GM12872 (cell line): ENCODE results near the gene ATP2B3.

Experiments
- CTCF ChIP-seq: IDR thresholded peaks from 3 replicates; pipeline ENCODE4 v1.5.1; 2011; ENCODE audit warnings: low read depth, mild to moderate bottlenecking, low read length, moderate library complexity; ENCODE audit not compliant: insufficient read depth

The ATP2B3 gene

GRCh38 chrX:153625271-153626024, 108.0 kb downstream of the ATP2B3 start:
- TF ChIP-seq CTCF: no peak

GRCh38 chrX:153626025-153626633, 108.7 kb downstream of the ATP2B3 start:
- TF ChIP-seq CTCF: no peak

- no peak for TF ChIP-seq CTCF
Measured at GRCh38 chrX:153626863-153627674, 109.6 kb downstream of the ATP2B3 start.

GRCh38 chrX:153627675-153628111, 110.3 kb downstream of the ATP2B3 start:
- TF ChIP-seq CTCF: no peak

DNA sequence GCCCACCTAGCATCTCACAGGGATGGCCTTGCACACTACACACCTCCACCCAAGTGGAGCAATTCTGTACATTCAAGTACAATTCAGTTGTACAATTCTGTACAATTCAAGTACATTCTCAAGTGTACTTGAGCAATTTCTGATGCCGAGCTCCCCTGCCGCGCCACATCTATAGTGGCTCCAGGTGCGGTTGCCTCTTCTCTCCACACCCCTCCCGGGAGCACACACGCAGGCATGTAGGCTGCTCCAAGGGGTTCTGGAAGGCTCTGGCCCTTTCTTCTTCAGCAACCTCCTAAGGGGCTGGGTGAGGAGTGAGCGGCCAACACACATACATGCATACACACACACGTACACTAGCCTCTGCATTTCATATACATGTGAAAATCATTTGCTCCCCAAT, 110.7 kb downstream of the ATP2B3 start:
- no peak for TF ChIP-seq CTCF

DNA sequence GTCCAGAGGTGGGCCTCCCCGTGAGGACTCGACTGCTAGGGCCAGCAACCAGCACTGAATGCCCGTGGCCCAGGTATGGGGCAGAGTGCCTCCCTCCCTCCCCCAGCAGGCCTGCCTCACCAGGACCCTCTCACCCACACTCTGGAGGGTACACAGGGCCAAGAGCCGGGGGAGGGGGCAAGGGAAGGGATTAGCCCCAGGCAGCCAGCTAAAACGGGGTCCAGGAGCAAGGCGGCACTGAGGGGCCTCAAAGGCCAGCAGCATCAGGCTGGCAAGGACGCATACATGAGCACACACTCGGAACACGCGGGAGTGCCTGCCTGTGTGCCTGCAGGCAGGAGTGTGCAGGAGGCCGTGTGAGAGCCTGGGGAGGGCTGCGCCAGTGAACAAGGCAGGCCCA, 111.2 kb downstream of the ATP2B3 start:
- TF ChIP-seq CTCF: no peak

DNA sequence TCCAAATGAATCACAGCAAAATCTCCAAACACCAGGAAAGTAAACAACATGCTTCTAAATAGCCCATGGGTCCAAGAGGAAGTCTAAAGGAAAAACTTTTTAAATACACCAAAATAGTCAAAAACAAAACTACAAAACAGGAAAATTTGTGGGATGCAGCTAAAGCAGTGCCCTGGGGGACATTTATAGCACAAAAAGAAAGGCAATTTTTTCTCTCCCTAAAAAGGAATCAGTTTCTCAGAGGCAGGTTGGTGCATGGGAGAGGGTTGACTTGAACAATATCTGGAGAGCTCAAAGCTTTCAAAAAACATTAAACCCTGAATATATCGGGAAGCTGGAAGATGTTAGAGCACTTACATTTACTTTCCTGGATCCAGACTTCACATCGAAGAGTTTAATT, 113.9 kb downstream of the ATP2B3 start:
- TF ChIP-seq CTCF: no peak
